ENCODE results near the gene VPS16. TPM values are rescaled to one million over a fixed set of nuclear protein-coding genes. Genes with fewer than 3 reads are reported as not detected.

Gene VPS16
- total and polyA plus RNA-seq, 2 of the 13 experiments (the other 11 are each of a cell fraction or from before 2014, with no cell fraction given), result 34.2 to 35.4 TPM

- TF ChIP-seq ZBTB49 (CRISPR knock-in tag; IDR thresholded peaks at IDR 0.05; ENCODE audit: borderline replicate concordance) (peak; percentile 84), KLF12 (CRISPR knock-in tag; IDR thresholded peaks at IDR 0.05; ENCODE audit: borderline replicate concordance) (peak; percentile 96), FOXK2 (IDR thresholded peaks at IDR 0.05) (no peak), TBX3 (IDR thresholded peaks at IDR 0.05; ENCODE audit: borderline replicate concordance) (0 out of 2 replicates have a peak, but pooled peaks have one; percentile 20), RBM39 (IDR thresholded peaks at IDR 0.05; ENCODE audit: low read depth, low read length, poor library complexity, severe bottlenecking) (peak; percentile 98), ATF7-NPFF (CRISPR knock-in tag; IDR thresholded peaks at IDR 0.05; ENCODE audit: low read depth) (peak; percentile 99), ZBTB8A (CRISPR knock-in tag; IDR thresholded peaks at IDR 0.05; ENCODE audit: borderline replicate concordance, low read depth) (peak; percentile 93; the same call in 1 of the 2 replicates), SIN3A (IDR thresholded peaks at IDR 0.05; ENCODE audit: borderline replicate concordance, low read depth, low read length) (peak; percentile 88; the same call in 1 of the 2 replicates), PRDM4 (CRISPR knock-in tag; IDR thresholded peaks at IDR 0.05; ENCODE audit: borderline replicate concordance) (no peak), ZBED4 (CRISPR knock-in tag; IDR thresholded peaks at IDR 0.05; ENCODE audit: borderline replicate concordance) (peak; percentile 77; the same call in 1 of the 2 replicates), ARNT (IDR thresholded peaks at IDR 0.05) (no peak), ZNF737 (CRISPR knock-in tag; IDR thresholded peaks at IDR 0.05; ENCODE audit: borderline replicate concordance) (no peak; the same call in 1 of the 2 replicates), MIXL1 (CRISPR knock-in tag; IDR thresholded peaks at IDR 0.05) (peak; percentile 70; the same call in 1 of the 2 replicates), BATF2 (CRISPR knock-in tag; IDR thresholded peaks at IDR 0.05) (peak; percentile 95), ZFP37 (CRISPR knock-in tag; IDR thresholded peaks at IDR 0.05; ENCODE audit: borderline replicate concordance) (peak; percentile 94), ZNF564 (CRISPR knock-in tag; IDR thresholded peaks at IDR 0.05) (peak; percentile 89; the same call in 1 of the 2 replicates), CBX5 (CRISPR knock-in tag; IDR thresholded peaks at IDR 0.05; ENCODE audit: borderline replicate concordance) (peak; percentile 77), MTF2 (CRISPR knock-in tag; IDR thresholded peaks at IDR 0.05; ENCODE audit: borderline replicate concordance) (no peak; the same call in 1 of the 2 replicates), DNMT1 (CRISPR knock-in tag; IDR thresholded peaks at IDR 0.05) (peak; percentile 49; the same call in 1 of the 2 replicates)
These were observed at the start of gene VPS16, which contains the start of gene PCED1A (continued) for GRCh38 chr20:2840138-2840966.

All from HepG2 (cell line).